ENCODE data around the gene GPC4. TPM values are rescaled to one million over a fixed set of nuclear protein-coding genes. Genes with fewer than 3 reads are reported as not detected.
A peak's percentile ranks its signal among the peaks of the same experiment; 100 is the strongest.

Gene GPC4
- total RNA-seq, 1 donor from 2014 or later, result 86.4 TPM

- Mint-ChIP-seq H3K9me3 (ENCODE audit: unreplicated experiment) (no peaks in the 10 kb centered on the region), H3K4me1 (ENCODE audit: low read depth, unreplicated experiment) (peaks cover 13% of the 10 kb centered on the region), H3K4me3 (ENCODE audit: unreplicated experiment) (peak overlapping the region; percentile 93), H3K27me3 (ENCODE audit: low read depth, unreplicated experiment) (peaks cover 4% of the 10 kb centered on the region), H3K36me3 (ENCODE audit: low read depth, unreplicated experiment) (no peaks in the 10 kb centered on the region), H3K27ac (ENCODE audit: unreplicated experiment) (peak overlapping the region; percentile 78)
- FAIRE-seq (no peak), DNase-seq (ENCODE audit: low read depth) (no peak)
- Histone ChIP-seq H3K27me3 (ENCODE audit: insufficient read depth, low read length) (peaks cover 3% of the 10 kb centered on the region), H3K36me3 (ENCODE audit: insufficient read depth, low read length) (no peaks in the 10 kb centered on the region), H3K4me3 (ENCODE audit: insufficient read depth, low read depth, low read length) (peak overlapping the region; percentile 58), H3K9ac (ENCODE audit: low read length) (peak overlapping the region; percentile 69), H3K27ac (ENCODE audit: low read depth, low read length) (no peak overlapping the region), H3K4me2 (ENCODE audit: low read length) (peak overlapping the region; percentile 86), H3K79me2 (ENCODE audit: insufficient read depth, low read length) (peaks cover 20% of the 10 kb centered on the region), H2AFZ (ENCODE audit: low read depth, low read length) (no peak overlapping the region), H3K4me1 (ENCODE audit: insufficient read depth, low read length) (peaks cover 8% of the 10 kb centered on the region), H4K20me1 (ENCODE audit: insufficient read depth, low read length) (no peaks in the 10 kb centered on the region), H3K9me3 (ENCODE audit: insufficient read depth, low read depth, low read length) (no peaks in the 10 kb centered on the region)
- no peak for TF ChIP-seq EZH2 (IDR thresholded peaks at IDR 0.05; ENCODE audit: insufficient read depth, low read length)
- no peak for TF ChIP-seq CTCF (IDR thresholded peaks at IDR 0.05; ENCODE audit: insufficient read depth, low read depth, low read length)
These were observed 1.9 kb downstream of the GPC4 start for GRCh38 chrX:133413218-133413925.

GRCh38 chrX:133412665-133413064 is 2.6 kb downstream of the GPC4 start:
- H3K27ac Mint-ChIP-seq (ENCODE audit: unreplicated experiment), result peak overlapping the region; percentile 78
- peaks cover 4% of the 10 kb centered on the region for H3K27me3 Mint-ChIP-seq (ENCODE audit: low read depth, unreplicated experiment)
- H3K27me3 ChIP-seq (ENCODE audit: insufficient read depth, low read length), result no peaks in the 10 kb centered on the region
- H3K4me3 ChIP-seq (ENCODE audit: insufficient read depth, low read depth, low read length), result peak overlapping the region; percentile 58
- no peaks in the 10 kb centered on the region for H3K36me3 ChIP-seq (ENCODE audit: insufficient read depth, low read length)
- H3K4me1 ChIP-seq (ENCODE audit: insufficient read depth, low read length), result peaks cover 8% of the 10 kb centered on the region
- peak overlapping the region; percentile 93 for H3K4me3 Mint-ChIP-seq (ENCODE audit: unreplicated experiment)
- DNase-seq (ENCODE audit: low read depth), result no peak
- H4K20me1 ChIP-seq (ENCODE audit: insufficient read depth, low read length), result no peaks in the 10 kb centered on the region
- H3K9me3 Mint-ChIP-seq (ENCODE audit: unreplicated experiment), result no peaks in the 10 kb centered on the region
- H3K4me1 Mint-ChIP-seq (ENCODE audit: low read depth, unreplicated experiment), result peaks cover 14% of the 10 kb centered on the region
- H3K4me2 ChIP-seq (ENCODE audit: low read length), result peak overlapping the region; percentile 86
- no peak overlapping the region for H2AFZ ChIP-seq (ENCODE audit: low read depth, low read length)
- no peak for FAIRE-seq
- no peaks in the 10 kb centered on the region for H3K9me3 ChIP-seq (ENCODE audit: insufficient read depth, low read depth, low read length)
- peaks cover 20% of the 10 kb centered on the region for H3K79me2 ChIP-seq (ENCODE audit: insufficient read depth, low read length)
- peak overlapping the region; percentile 69 for H3K9ac ChIP-seq (ENCODE audit: low read length)
- TF ChIP-seq CTCF (IDR thresholded peaks at IDR 0.05; ENCODE audit: insufficient read depth, low read depth, low read length) (no peak), EZH2 (IDR thresholded peaks at IDR 0.05; ENCODE audit: insufficient read depth, low read length) (no peak)
- no peaks in the 10 kb centered on the region for H3K36me3 Mint-ChIP-seq (ENCODE audit: low read depth, unreplicated experiment)
- peak overlapping the region; percentile 33 for H3K27ac ChIP-seq (ENCODE audit: low read depth, low read length)

GRCh38 chrX:133412246-133412645 is 3.0 kb downstream of the GPC4 start:
- H2AFZ ChIP-seq (ENCODE audit: low read depth, low read length), result no peak overlapping the region
- peaks cover 8% of the 10 kb centered on the region for H3K4me1 ChIP-seq (ENCODE audit: insufficient read depth, low read length)
- H3K79me2 ChIP-seq (ENCODE audit: insufficient read depth, low read length), result peaks cover 20% of the 10 kb centered on the region
- H3K4me1 Mint-ChIP-seq (ENCODE audit: low read depth, unreplicated experiment), result peaks cover 15% of the 10 kb centered on the region
- FAIRE-seq (peak; percentile 100), DNase-seq (ENCODE audit: low read depth) (peak; percentile 72)
- peaks cover 4% of the 10 kb centered on the region for H3K27me3 Mint-ChIP-seq (ENCODE audit: low read depth, unreplicated experiment)
- no peaks in the 10 kb centered on the region for H3K27me3 ChIP-seq (ENCODE audit: insufficient read depth, low read length)
- H3K36me3 Mint-ChIP-seq (ENCODE audit: low read depth, unreplicated experiment), result no peaks in the 10 kb centered on the region
- no peaks in the 10 kb centered on the region for H3K9me3 ChIP-seq (ENCODE audit: insufficient read depth, low read depth, low read length)
- H3K9me3 Mint-ChIP-seq (ENCODE audit: unreplicated experiment), result no peaks in the 10 kb centered on the region
- H4K20me1 ChIP-seq (ENCODE audit: insufficient read depth, low read length), result no peaks in the 10 kb centered on the region
- peak overlapping the region; percentile 33 for H3K27ac ChIP-seq (ENCODE audit: low read depth, low read length)
- peak overlapping the region; percentile 78 for H3K27ac Mint-ChIP-seq (ENCODE audit: unreplicated experiment)
- no peaks in the 10 kb centered on the region for H3K36me3 ChIP-seq (ENCODE audit: insufficient read depth, low read length)
- peak overlapping the region; percentile 58 for H3K4me3 ChIP-seq (ENCODE audit: insufficient read depth, low read depth, low read length)
- peak overlapping the region; percentile 86 for H3K4me2 ChIP-seq (ENCODE audit: low read length)
- no peak for TF ChIP-seq CTCF (IDR thresholded peaks at IDR 0.05; ENCODE audit: insufficient read depth, low read depth, low read length)
- TF ChIP-seq EZH2 (IDR thresholded peaks at IDR 0.05; ENCODE audit: insufficient read depth, low read length), result no peak
- H3K4me3 Mint-ChIP-seq (ENCODE audit: unreplicated experiment), result peak overlapping the region; percentile 93
- H3K9ac ChIP-seq (ENCODE audit: low read length), result peak overlapping the region; percentile 69

Measured in astrocyte (in vitro differentiated cells and primary cell).